HG03565 (cell line): ENCODE data around the gene AACS.
"Not testable (repeated sequence)": the region's sequence is repeated elsewhere in the genome, so short reads cannot be mapped to it uniquely, and the experiment has no call there.

Source experiments
- ATAC-seq: cut with Tn5 transposase; IDR thresholded peaks from one replicate; pipeline ENCODE4 v1.9.1; 2021; ENCODE audit warnings: mild to moderate bottlenecking, moderate library complexity; ENCODE audit not compliant: unreplicated experiment

AACS gene

GRCh38 chr12:125091401-125091800, 26.2 kb downstream of the AACS start:
- ATAC-seq, result no peak

GRCh38 chr12:125092108-125092871, 27.1 kb downstream of the AACS start:
- no peak for ATAC-seq

- no peak for ATAC-seq
These were observed 27.8 kb downstream of the AACS start for GRCh38 chr12:125092872-125093680.

- no peak for ATAC-seq
These were observed 28.6 kb downstream of the AACS start for GRCh38 chr12:125093681-125094330.

- no peak for ATAC-seq
These were observed 31.7 kb downstream of the AACS start for GRCh38 chr12:125096894-125097293.

- no peak for ATAC-seq
These were observed 32.2 kb downstream of the AACS start for GRCh38 chr12:125097427-125097826.

- ATAC-seq, result no peak
These were observed 33.6 kb downstream of the AACS start for GRCh38 chr12:125098676-125099408.

- ATAC-seq, result no peak
These were observed 34.2 kb downstream of the AACS start for GRCh38 chr12:125099409-125099782.

GRCh38 chr12:125100551-125101434, 35.6 kb downstream of the AACS start:
- ATAC-seq, result no peak

- ATAC-seq, result no peak
These were observed 39.7 kb downstream of the AACS start for GRCh38 chr12:125104982-125105381.

GRCh38 chr12:125105600-125105999, 40.4 kb downstream of the AACS start:
- ATAC-seq, result no peak

- no peak for ATAC-seq
These were observed 45.6 kb downstream of the AACS start for GRCh38 chr12:125110641-125111360.

GRCh38 chr12:125111403-125111802, 46.2 kb downstream of the AACS start:
- no peak for ATAC-seq

- not testable (repeated sequence) for ATAC-seq
These were observed 47.4 kb downstream of the AACS start for GRCh38 chr12:125112614-125113013.

GRCh38 chr12:125113263-125113662, 48.0 kb downstream of the AACS start:
- ATAC-seq, result no peak

- no peak for ATAC-seq
These were observed 48.6 kb downstream of the AACS start for GRCh38 chr12:125113789-125114188.

- ATAC-seq, result no peak
These were observed 49.3 kb downstream of the AACS start for GRCh38 chr12:125114365-125115141.

- ATAC-seq, result no peak
These were observed 55.3 kb downstream of the AACS start for GRCh38 chr12:125120566-125120965.

- ATAC-seq, result no peak
These were observed 55.9 kb downstream of the AACS start for GRCh38 chr12:125121106-125121505.
